ENCODE measurements around the gene APMAP. TPM values are rescaled to one million over a fixed set of nuclear protein-coding genes. Genes with fewer than 3 reads are reported as not detected.

Gene APMAP
- total RNA-seq, 1 donor from 2014 or later: 29.7 TPM

GRCh38 chr20:24994186-24994465 is 1.6 kb upstream of the APMAP start:
- no peaks in the 10 kb centered on the region for H3K36me3 ChIP-seq
- no peak for TF ChIP-seq POLR2A (IDR thresholded peaks at IDR 0.05)
- TF ChIP-seq POLR2AphosphoS5 (IDR thresholded peaks at IDR 0.05; ENCODE audit: insufficient read depth in 1 of 2, low read depth in 1 of 2): no peak
- no peak for TF ChIP-seq CTCF (IDR thresholded peaks at IDR 0.05)
- DNase-seq (ENCODE audit: extremely low spot score in 2 of 2): no peak
- H3K27ac ChIP-seq: peak overlapping the region; percentile 89
- no peak overlapping the region for H3K4me3 ChIP-seq
- intact Hi-C loops (cut with DNase I): loop anchor here (2.0 to 10.0 kb wide), 3 partner anchors 71 to 401 kb away; partner anchors contain the start of gene ABHD12
- H3K4me1 ChIP-seq: peaks cover 41% of the 10 kb centered on the region
- H3K27me3 ChIP-seq: no peaks in the 10 kb centered on the region
- no peaks in the 10 kb centered on the region for H3K9me3 ChIP-seq

DNA sequence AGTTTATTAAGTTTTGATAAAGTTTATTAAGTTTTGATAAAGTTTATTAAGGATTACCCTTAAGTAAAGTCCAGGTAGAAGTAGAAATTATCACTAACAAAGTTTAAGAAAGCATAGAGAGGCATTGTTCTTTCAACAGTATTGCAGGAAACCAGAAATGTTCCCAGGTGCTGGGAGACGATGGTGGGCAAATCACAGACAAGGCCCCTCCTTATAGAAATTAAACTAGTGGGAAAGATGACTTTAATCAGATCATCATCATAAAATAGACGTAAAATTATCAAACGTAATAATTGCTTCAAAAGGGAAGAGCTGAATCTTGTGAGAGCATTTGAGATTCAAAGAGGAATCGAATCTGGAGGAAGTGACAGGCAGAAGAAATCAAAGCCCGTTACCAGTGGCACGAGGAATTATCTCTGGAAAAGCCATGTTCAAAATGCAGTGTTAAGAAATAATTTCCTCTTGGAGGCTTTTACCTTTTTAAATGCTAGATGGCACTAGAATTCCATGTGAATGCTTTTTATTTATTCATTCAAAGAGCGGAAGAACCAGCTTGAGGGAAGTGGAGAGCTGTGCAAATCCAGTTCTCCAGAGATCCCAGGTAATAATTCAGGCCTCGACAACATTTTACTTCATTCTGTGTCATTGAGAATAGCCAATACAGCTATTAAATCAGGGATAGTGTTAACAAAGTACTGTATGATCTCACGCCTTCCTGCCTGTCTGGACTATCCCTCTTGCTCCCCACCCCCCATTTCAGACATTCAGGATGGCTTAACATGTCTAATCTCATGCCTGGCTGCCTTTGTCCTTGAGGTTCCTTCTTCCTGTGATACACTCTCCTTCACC is 1.0 kb upstream of the APMAP start:
- Histone ChIP-seq H3K27ac (peak overlapping the region; percentile 89), H3K4me1 (peaks cover 40% of the 10 kb centered on the region)

GRCh38 chr20:24991897-24992486 is 559 bp downstream of the APMAP start:
- Histone ChIP-seq H3K4me3 (peak overlapping the region; percentile 89 to 92), H3K4me1 (peaks cover 40% of the 10 kb centered on the region), H3K27me3 (no peaks in the 10 kb centered on the region), H3K36me3 (no peaks in the 10 kb centered on the region), H3K27ac (peak overlapping the region; percentile 89), H3K9me3 (no peaks in the 10 kb centered on the region)
- DNase-seq (ENCODE audit: extremely low spot score in 2 of 2): peak; percentile 84 to 90
- intact Hi-C loops (cut with DNase I): loop anchor here (5.0 to 10.0 kb wide), 2 partner anchors 185 to 403 kb away; partner anchors contain the start of gene ABHD12
- no peak for TF ChIP-seq POLR2A (IDR thresholded peaks at IDR 0.05)
- no peak for TF ChIP-seq CTCF (IDR thresholded peaks at IDR 0.05)
- no peak for TF ChIP-seq POLR2AphosphoS5 (IDR thresholded peaks at IDR 0.05; ENCODE audit: insufficient read depth in 1 of 2, low read depth in 1 of 2)

More for the DNA sequence above, 1.0 kb upstream of the APMAP start:
- no peak for TF ChIP-seq POLR2AphosphoS5 (IDR thresholded peaks at IDR 0.05; ENCODE audit: insufficient read depth in 1 of 2, low read depth in 1 of 2)
- peak in 1 of 3 experiments; percentile 20 for TF ChIP-seq CTCF (IDR thresholded peaks at IDR 0.05)
- peak overlapping the region; percentile 89 to 92 for H3K4me3 ChIP-seq
- no peaks in the 10 kb centered on the region for H3K27me3 ChIP-seq
- peak in 1 of 2 donors; percentile 62 for DNase-seq (ENCODE audit: extremely low spot score in 2 of 2)
- intact Hi-C loops (cut with DNase I): loop anchor here (2.0 to 10.0 kb wide), 3 partner anchors 71 to 401 kb away; partner anchors contain the start of gene ABHD12
- no peaks in the 10 kb centered on the region for H3K9me3 ChIP-seq
- no peaks in the 10 kb centered on the region for H3K36me3 ChIP-seq

DNA sequence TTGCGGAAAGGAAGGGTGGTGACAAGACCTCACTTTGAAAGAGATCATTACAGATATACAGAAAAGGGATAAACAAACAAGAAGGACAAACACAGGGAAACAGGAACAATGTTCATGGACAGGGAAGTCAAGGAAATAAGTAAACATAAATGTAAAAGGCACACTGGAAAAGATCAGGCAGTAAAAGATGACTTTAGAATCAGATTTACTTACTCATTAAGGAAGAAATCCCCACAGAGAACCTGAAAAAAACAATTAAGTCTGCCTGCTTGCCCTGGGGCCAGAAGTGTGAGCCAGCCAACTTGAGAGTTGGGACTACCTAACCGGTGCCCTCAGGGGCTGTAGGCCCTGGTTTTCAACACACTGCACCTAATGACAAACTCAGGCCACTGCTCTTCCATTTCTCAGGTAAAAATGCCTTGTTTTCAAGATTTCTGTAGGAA is 1.7 kb downstream of the APMAP start:
- TF ChIP-seq CTCF (IDR thresholded peaks at IDR 0.05) (no peak), POLR2A (IDR thresholded peaks at IDR 0.05) (no peak), POLR2AphosphoS5 (IDR thresholded peaks at IDR 0.05; ENCODE audit: insufficient read depth in 1 of 2, low read depth in 1 of 2) (no peak)
- Histone ChIP-seq H3K36me3 (no peaks in the 10 kb centered on the region), H3K27ac (no peak overlapping the region), H3K4me1 (peaks cover 35% of the 10 kb centered on the region), H3K27me3 (no peaks in the 10 kb centered on the region), H3K9me3 (no peaks in the 10 kb centered on the region), H3K4me3 (no peak overlapping the region)
- DNase-seq (ENCODE audit: extremely low spot score in 2 of 2): peak in 1 of 2 donors; percentile 52
- intact Hi-C loops (cut with DNase I): loop anchor here (5.0 to 10.0 kb wide), 2 partner anchors 186 to 404 kb away; partner anchors contain the start of gene ABHD12
